Measurements from ENCODE around the gene CYTH1.

DNA sequence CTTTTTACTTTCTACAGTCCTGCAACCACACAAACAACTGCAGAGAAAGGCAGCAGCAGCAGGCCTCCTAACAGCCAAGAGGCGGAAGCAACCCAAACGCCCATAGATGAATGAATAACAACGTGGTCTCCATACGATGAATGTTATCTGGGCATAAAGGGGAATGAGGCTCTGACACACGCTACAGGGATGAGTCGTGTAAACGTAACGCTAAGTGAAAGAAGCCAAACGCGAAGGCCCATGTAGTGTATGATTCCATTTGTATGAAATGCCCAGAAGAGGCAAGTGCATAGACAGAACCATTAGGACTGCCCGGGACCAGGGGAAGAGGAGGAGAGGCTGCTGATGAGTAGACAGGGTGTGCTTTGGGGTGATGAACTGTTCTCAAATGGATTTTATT is 110.1 kb downstream of the CYTH1 start:
- no peak for TF ChIP-seq YY1 (IDR thresholded peaks at IDR 0.05; ENCODE audit: insufficient read depth, insufficient read length)
- no peak for TF ChIP-seq ZNF274 (IDR thresholded peaks at IDR 0.05; ENCODE audit: low read depth, low read length)
- TF ChIP-seq SUZ12 (IDR thresholded peaks at IDR 0.05; ENCODE audit: extremely low read depth, insufficient read depth, insufficient read length), result no peak
